Lower leg skin (tissue), 4 donors: ENCODE results near the gene PARL. TPM values are rescaled to one million over a fixed set of nuclear protein-coding genes. Genes with fewer than 3 reads are reported as not detected.

ENCODE experiments used
- DNase-seq, 2 donors: peaks; one replicate each; pipeline ENCODE4 v3.0.0-alpha.2; 2019; ENCODE audit warnings: low spot score in 2 of 2
- H3K4me3 ChIP-seq: fragments of 200-600 bp; sonication (generic); 2 replicates; pipeline ENCODE4 v1.5.1; 2017; ENCODE audit warnings: mild to moderate bottlenecking, low read depth; ENCODE audit not compliant: poor library complexity, severe bottlenecking
- CTCF ChIP-seq, 3 donors: fragments of 450-650 bp; IDR thresholded peaks; one replicate each; pipeline ENCODE4 v1.5.1; 2016; ENCODE audit warnings: antibody characterized with exemption in 3 of 3, mild to moderate bottlenecking in 3 of 3, moderate library complexity in 2 of 3
- POLR2A ChIP-seq, 2 donors: fragments of 450-650 bp; IDR thresholded peaks; one replicate each; pipeline ENCODE4 v1.6.1; 2016 to 2017; ENCODE audit warnings: antibody characterized with exemption in 2 of 2, mild to moderate bottlenecking in 1 of 2, moderate library complexity in 1 of 2
- whole genome bisulfite sequencing, 2 donors: methylation state at CpG; one replicate each; pipeline ENCODE4 v1.1.5; 2018; 5-methylcytosine and 5-hydroxymethylcytosine counted together
- intact Hi-C: fragments of 100-400 bp; cut with DNase I; formaldehyde crosslinking; loops from one replicate; pipeline ENCODE4 v1.15.0; 2023; ENCODE audit warnings: low total_unique reads
- total RNA-seq, 4 donors: library from RNA; depleted of rRNA; stranded (reverse); fragments of >200 nt; gene quantifications; one replicate each; pipeline ENCODE4 v1.1.0, GENCODE V29; 2016

The PARL gene
- total RNA-seq, 4 donors from 2014 or later: 19.5 to 40.5 (median 22.3) TPM

GRCh38 chr3:183830187-183830586 lies 54.5 kb downstream of the PARL start:
- DNase-seq: no peak
- H3K4me3 ChIP-seq: no peak overlapping the region
- intact Hi-C loops: no loop called here
- 94 to 95% methylated on average over 9 of the region's 9 CpGs for WGBS, 2 donors
- TF ChIP-seq POLR2A (IDR thresholded peaks at IDR 0.05) (no peak), CTCF (IDR thresholded peaks at IDR 0.05) (no peak)

- 93% methylated on average over 9 of the region's 9 CpGs for WGBS, 2 donors
- TF ChIP-seq CTCF (IDR thresholded peaks at IDR 0.05): no peak
- no peak for TF ChIP-seq POLR2A (IDR thresholded peaks at IDR 0.05)
- H3K4me3 ChIP-seq: no peak overlapping the region
- no peak for DNase-seq
- intact Hi-C loops: no loop called here
These were observed 55.2 kb downstream of the PARL start for GRCh38 chr3:183829466-183829865.

- no peak overlapping the region for H3K4me3 ChIP-seq
These were observed 56.2 kb downstream of the PARL start for GRCh38 chr3:183828538-183828870.

GRCh38 chr3:183827809-183828537 lies 56.7 kb downstream of the PARL start:
- intact Hi-C loops: no loop called here
- DNase-seq: no peak
- no peak overlapping the region for H3K4me3 ChIP-seq
- TF ChIP-seq CTCF (IDR thresholded peaks at IDR 0.05): no peak
- TF ChIP-seq POLR2A (IDR thresholded peaks at IDR 0.05): no peak
- WGBS, 2 donors: 73 to 80% methylated on average over 14 of the region's 14 CpGs

More at GRCh38 chr3:183828538-183828870, 56.2 kb downstream of the PARL start:
- no peak for DNase-seq
- TF ChIP-seq POLR2A (IDR thresholded peaks at IDR 0.05): no peak
- no peak for TF ChIP-seq CTCF (IDR thresholded peaks at IDR 0.05)
- intact Hi-C loops: no loop called here
- 89 to 93% methylated on average over 7 of the region's 7 CpGs for WGBS, 2 donors

GRCh38 chr3:183826448-183827250 lies 58.0 kb downstream of the PARL start:
- intact Hi-C loops: no loop called here
- WGBS, 2 donors: 65 to 75% methylated on average over 14 of the region's 14 CpGs
- no peak for TF ChIP-seq POLR2A (IDR thresholded peaks at IDR 0.05)
- TF ChIP-seq CTCF (IDR thresholded peaks at IDR 0.05): no peak
- H3K4me3 ChIP-seq: no peak overlapping the region
- no peak for DNase-seq
